Measurements from ENCODE around the gene SYNE1. TPM values are rescaled to one million over a fixed set of nuclear protein-coding genes. Genes with fewer than 3 reads are reported as not detected.

Gene SYNE1
- total RNA-seq, 6 donors from 2014 or later, result 160 to 859 (median 490) TPM

DNA sequence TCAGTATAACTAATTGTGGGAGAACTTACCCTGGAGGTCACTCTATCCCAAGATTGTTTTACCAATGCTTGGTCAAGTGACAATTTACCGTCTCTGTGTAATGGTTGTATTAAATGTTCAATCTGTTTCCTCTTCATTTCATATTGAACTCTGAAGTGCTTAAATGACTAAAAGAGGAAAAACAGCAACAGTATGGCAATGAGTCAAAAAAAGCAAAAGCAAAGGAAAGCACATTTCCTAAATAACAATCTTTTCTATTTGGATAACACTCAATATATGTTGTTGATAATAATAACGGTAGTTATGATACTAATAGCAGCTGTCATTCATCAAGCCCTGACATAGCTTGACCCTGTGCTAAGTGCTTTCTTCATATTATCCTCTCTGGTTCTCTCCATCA is 152.4 kb downstream of the SYNE1 start:
- ATAC-seq (ENCODE audit: low FRiP score in 2 of 2) (no peak), DNase-seq (no peak)
- WGBS, 2 donors, result 67 to 71% methylated on average over 2 of the region's 2 CpGs
- H3K9me3 ChIP-seq, result no peaks in the 10 kb centered on the region
- H3K4me3 ChIP-seq, result no peak overlapping the region
- no peaks in the 10 kb centered on the region for H3K27me3 ChIP-seq
- peaks cover 0 to 18% (median 1%) of the 10 kb centered on the region in 4 donors for H3K36me3 ChIP-seq
- H3K4me1 ChIP-seq, result no peaks in the 10 kb centered on the region
- no peak overlapping the region for H3K27ac ChIP-seq
- TF ChIP-seq POLR2AphosphoS5 (IDR thresholded peaks at IDR 0.05), result no peak
- no peak for TF ChIP-seq POLR2A (IDR thresholded peaks at IDR 0.05)
- TF ChIP-seq EP300 (IDR thresholded peaks at IDR 0.05), result no peak
- no peak for TF ChIP-seq CTCF (IDR thresholded peaks at IDR 0.05)

DNA sequence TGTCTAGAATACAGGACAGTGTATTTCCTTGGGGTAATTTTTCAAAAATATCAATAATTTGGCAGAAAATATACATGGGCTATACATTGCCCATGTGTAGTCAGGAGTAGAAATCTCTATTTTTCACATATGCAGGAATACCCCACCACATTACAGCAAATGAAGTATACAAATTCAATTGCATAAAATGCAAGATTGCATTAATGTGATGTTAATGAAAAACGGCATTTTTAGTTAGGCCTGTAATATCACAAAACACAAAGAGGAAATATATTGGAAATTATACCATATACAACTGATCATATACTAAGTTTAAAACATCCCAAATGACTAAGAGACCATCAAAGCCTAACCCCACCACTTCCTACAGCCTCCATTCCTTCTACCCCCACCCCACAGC is 154.9 kb downstream of the SYNE1 start:
- Histone ChIP-seq H3K27me3 (no peaks in the 10 kb centered on the region), H3K4me1 (no peaks in the 10 kb centered on the region), H3K4me3 (no peak overlapping the region), H3K27ac (no peak overlapping the region), H3K9me3 (no peaks in the 10 kb centered on the region), H3K36me3 (peaks cover 0 to 31% (median 1%) of the 10 kb centered on the region in 4 donors)
- 90 to 97% methylated on average over 1 of the region's 1 CpG for WGBS, 2 donors
- DNase-seq (no peak), ATAC-seq (ENCODE audit: low FRiP score in 2 of 2) (no peak)
- TF ChIP-seq EP300 (IDR thresholded peaks at IDR 0.05) (no peak), POLR2A (IDR thresholded peaks at IDR 0.05) (no peak), CTCF (IDR thresholded peaks at IDR 0.05) (no peak), POLR2AphosphoS5 (IDR thresholded peaks at IDR 0.05) (no peak)

GRCh38 chr6:152478377-152479010 is 158.7 kb downstream of the SYNE1 start:
- ATAC-seq (ENCODE audit: low FRiP score in 2 of 2) (no peak), DNase-seq (no peak)
- 94 to 97% methylated on average over 11 of the region's 11 CpGs for WGBS, 2 donors
- Histone ChIP-seq H3K27me3 (no peaks in the 10 kb centered on the region), H3K4me1 (no peaks in the 10 kb centered on the region), H3K4me3 (no peak overlapping the region), H3K27ac (no peak overlapping the region), H3K9me3 (no peaks in the 10 kb centered on the region), H3K36me3 (peaks cover 0 to 31% (median 1%) of the 10 kb centered on the region in 4 donors)
- TF ChIP-seq EP300 (IDR thresholded peaks at IDR 0.05) (no peak), POLR2A (IDR thresholded peaks at IDR 0.05) (no peak), POLR2AphosphoS5 (IDR thresholded peaks at IDR 0.05) (no peak), CTCF (IDR thresholded peaks at IDR 0.05) (no peak)

- DNase-seq, result no peak
- TF ChIP-seq EP300 (IDR thresholded peaks at IDR 0.05) (no peak), POLR2AphosphoS5 (IDR thresholded peaks at IDR 0.05) (no peak), POLR2A (IDR thresholded peaks at IDR 0.05) (no peak), CTCF (IDR thresholded peaks at IDR 0.05) (no peak)
- no peak overlapping the region for H3K4me3 ChIP-seq
- WGBS, 2 donors, result 52 to 71% methylated on average over 1 of the region's 1 CpG
- peaks cover 0 to 24% (median 4%) of the 10 kb centered on the region in 4 donors for H3K36me3 ChIP-seq
- H3K27me3 ChIP-seq, result no peaks in the 10 kb centered on the region
- no peak for ATAC-seq (ENCODE audit: low FRiP score in 2 of 2)
- no peak overlapping the region for H3K27ac ChIP-seq
- no peaks in the 10 kb centered on the region for H3K4me1 ChIP-seq
- no peaks in the 10 kb centered on the region for H3K9me3 ChIP-seq
These were observed 162.8 kb downstream of the SYNE1 start for GRCh38 chr6:152474354-152474753.

GRCh38 chr6:152472325-152472724 is 164.8 kb downstream of the SYNE1 start:
- Histone ChIP-seq H3K27ac (no peak overlapping the region), H3K9me3 (no peaks in the 10 kb centered on the region), H3K27me3 (no peaks in the 10 kb centered on the region), H3K4me3 (peak overlapping the region in 1 of 4 donors; percentile 18), H3K36me3 (peaks cover 0 to 11% (median 4%) of the 10 kb centered on the region in 4 donors), H3K4me1 (no peaks in the 10 kb centered on the region)
- TF ChIP-seq CTCF (IDR thresholded peaks at IDR 0.05) (no peak), EP300 (IDR thresholded peaks at IDR 0.05) (no peak), POLR2A (IDR thresholded peaks at IDR 0.05) (no peak), POLR2AphosphoS5 (IDR thresholded peaks at IDR 0.05) (no peak)
- DNase-seq (no peak), ATAC-seq (ENCODE audit: low FRiP score in 2 of 2) (no peak)
- WGBS, 2 donors, result 85 to 88% methylated on average over 7 of the region's 7 CpGs

All from upper lobe of left lung (tissue), 6 donors.